Occipital lobe (tissue), 2 donors: ENCODE data around the gene PTTG1IP. TPM values are rescaled to one million over a fixed set of nuclear protein-coding genes. Genes with fewer than 3 reads are reported as not detected.

Experiments used
- DNase-seq: peaks from one replicate; lab custom pipeline; 2025; lab: John Stamatoyannopoulos, UW
- total RNA-seq: library from RNA; depleted of rRNA; stranded (reverse); fragments of >200 nt; gene quantifications from one replicate; pipeline ENCODE4 v1.2.3, GENCODE V29; 2014

Gene PTTG1IP
- total RNA-seq, 1 donor from 2014 or later = 82.4 TPM

DNA sequence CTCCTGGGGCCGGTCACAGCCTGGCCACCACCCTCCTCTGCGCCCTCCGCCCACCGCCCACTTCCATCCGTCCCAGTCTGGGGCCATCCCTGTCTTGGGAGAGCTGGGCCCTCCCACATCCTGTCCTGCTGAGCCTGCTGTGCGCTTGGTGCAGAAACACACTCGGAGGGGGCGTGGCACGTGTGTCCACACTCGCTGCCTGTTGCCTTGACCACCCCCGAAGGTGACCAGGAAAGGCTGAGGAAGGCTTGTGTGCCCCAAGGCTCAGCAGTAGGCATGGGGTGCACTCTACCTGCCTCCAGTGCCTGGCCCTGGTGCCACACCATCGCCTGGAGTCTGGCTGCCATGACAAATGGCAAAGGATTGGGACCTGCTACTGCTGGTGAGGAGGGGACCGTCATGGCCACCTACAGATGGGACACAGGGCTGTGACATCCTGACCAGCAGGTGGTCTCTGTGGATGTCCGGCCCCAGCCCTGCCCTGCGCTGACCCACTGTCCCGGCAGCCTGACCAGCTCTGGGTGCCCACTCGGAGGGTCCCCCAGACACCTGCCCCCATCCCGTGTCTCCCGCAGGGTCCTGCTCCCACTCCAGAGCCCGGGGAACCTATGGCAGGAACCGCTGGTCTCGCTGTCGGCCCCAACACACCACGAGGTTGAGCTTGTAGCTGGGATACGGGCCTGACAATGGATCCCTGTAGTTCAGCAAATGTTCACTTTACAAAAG lies 23.2 kb upstream of the PTTG1IP start:
- DNase-seq = no peak

DNA sequence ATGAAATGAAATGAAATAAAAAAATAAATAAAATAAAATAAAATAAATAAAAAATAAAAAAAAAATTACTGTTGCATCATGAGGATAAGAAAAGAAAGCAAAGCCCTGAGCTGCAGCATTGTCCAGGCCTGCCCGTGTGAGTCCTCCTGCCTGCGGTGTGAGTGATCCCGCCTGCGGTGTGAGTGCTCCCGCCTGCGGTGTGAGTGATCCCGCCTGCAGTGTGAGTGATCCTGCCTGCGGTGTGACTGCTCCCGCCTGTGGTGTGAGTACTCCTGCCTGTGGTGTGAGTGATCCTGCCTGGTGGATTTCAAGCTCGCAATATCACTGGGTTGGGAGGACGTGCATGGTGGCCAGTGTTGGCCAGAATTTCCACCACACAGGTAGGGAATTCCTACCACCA lies 22.4 kb upstream of the PTTG1IP start:
- DNase-seq = no peak

DNA sequence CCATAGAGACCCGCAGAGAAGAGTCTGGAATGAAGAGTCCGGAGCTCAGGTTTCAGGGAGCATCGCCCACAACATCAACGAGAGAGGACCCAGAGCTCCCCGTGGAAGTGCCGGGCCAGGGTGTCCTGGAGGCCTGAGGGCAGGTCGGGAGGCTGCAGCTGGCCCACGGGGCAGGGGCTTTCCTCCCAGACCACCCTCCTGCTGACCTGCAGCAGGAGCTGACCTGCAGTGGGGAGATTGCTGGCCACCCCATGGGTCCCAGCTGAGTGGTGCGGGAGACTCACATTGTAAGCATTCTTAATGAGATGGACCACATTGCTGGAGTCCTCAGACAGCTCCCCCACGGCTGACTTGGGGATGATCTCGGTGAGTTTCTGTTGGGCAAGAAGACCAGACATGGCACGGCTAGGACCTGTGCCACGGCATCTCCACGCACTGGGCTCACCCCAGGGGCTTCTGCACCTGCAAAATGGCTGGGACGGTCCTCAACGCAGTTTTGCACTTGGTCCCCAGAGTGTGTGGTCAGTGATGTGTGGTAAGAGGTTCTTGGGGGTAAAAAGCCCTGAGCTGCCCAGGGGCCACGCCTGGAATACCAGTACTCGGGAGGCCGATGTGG lies 21.3 kb upstream of the PTTG1IP start:
- DNase-seq = no peak

DNA sequence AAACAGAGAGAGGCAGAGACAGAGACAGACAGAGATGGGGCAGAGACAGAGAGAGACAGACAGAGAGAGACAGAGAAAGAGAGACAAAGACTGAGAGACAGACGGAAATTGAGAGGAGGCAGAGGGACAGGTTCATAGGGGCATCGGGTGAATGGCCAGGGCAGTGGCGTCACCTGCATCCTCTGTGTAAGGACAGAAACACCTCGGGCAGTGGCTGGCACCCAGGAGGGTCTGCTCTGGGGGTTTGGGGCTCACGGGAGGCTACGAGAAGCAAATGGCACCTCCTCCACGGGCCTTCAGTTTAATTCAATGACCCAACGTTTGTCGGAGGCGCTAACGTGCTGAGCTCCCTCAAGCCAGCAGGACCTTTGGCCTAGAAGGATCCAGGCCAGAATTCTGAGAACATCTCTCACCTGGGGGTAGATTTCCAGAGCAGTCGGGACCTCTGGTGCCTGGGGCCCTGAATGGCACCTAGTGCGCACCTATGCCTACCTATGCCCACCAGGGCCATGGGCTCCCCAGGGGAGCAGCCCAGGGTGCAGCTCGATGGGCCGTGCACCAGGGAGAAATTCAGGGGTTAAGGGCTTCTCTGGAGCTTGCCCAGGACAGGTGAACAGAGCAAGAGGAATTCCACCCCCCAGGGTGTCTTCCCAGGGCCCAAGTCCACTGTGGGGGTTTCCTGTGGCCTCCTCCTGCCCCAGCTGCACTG lies 20.6 kb upstream of the PTTG1IP start:
- DNase-seq = no peak

DNA sequence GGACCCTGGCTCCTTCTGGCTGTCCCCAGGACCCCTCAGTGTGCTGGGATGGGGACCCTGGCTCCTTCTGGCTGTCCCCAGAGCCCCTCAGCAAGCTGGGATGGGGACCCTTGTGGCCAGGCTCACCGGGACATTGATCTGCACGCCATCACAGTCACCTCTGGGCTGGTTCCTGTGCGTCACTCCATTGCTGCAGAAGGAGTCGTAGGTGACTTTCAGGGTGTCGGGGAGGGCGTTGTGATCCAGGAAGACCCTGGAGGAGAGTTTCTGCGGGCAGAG lies 19.7 kb upstream of the PTTG1IP start:
- DNase-seq = no peak

DNA sequence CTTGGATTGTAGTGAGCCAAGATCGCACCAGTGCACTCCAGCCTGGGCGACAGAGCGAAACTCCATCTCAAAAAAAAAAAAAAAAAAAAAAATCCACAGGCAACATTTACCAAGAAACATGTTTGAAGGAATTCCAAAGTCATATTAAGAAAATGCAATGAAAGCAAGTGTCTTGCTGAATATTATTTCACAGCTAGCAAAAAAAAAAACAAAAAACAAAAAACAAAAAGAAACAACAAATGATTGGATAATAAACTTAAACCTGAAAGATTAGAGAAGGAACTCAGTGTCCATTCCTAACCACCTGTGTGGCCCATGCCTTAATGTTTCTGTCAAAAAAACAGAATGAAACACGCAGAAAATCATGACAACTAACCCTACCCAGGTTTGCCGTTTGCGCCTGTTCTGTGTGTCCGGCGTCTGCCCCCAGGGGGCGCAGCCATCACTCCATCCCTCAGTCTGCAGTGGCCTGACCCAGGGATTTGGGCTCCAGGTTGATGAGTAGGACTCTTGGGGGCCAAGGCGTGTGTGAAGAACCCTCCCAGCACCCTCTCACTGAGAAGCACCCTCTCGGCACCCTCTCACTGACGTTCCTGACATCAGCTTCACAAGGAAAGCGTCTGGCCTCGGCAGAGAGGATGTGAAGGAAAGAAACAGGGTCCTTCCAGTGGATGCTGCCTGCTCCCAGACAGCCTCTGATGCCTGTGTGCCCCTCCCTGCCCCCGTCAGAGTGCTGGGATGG lies 19.2 kb upstream of the PTTG1IP start:
- DNase-seq = no peak

DNA sequence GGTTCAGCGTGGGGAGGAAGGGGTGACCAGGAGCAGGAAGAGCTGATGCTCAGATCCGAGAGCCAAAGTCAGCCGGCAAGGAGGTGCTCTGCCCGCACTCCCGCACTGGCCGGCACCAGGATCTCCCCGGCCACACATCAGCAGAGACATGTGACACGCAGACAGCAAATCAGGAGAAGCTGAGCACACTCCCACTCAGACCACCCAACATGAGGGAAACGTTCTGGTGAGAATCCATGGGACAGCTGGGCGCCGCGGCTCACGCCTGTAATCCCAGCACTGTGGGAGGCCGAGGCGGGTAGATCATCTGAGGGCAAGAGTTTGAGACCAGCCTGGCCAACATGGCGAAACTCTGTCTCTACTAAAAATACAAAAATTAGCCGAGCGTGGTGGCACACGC lies 18.6 kb upstream of the PTTG1IP start:
- no peak for DNase-seq

DNA sequence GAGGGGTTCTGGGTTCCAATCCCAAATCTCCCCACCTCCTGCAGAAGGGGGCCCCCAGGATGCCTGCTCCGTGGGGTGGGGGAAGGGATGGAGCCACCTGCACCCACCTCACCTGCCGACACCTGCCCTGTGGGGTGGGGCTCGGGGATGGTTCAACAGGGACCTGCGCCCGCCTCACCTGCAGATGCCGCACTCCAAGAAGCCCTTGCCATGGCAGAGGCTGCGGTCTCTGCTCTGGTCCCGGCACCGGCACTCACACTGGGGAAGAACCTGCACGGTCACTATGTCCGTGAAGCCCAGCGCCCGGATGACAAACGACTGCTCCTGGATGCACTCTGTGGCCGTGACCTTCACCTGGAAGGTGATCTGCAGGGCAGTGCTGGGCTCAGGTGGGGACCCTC lies 18.1 kb upstream of the PTTG1IP start:
- DNase-seq = no peak

DNA sequence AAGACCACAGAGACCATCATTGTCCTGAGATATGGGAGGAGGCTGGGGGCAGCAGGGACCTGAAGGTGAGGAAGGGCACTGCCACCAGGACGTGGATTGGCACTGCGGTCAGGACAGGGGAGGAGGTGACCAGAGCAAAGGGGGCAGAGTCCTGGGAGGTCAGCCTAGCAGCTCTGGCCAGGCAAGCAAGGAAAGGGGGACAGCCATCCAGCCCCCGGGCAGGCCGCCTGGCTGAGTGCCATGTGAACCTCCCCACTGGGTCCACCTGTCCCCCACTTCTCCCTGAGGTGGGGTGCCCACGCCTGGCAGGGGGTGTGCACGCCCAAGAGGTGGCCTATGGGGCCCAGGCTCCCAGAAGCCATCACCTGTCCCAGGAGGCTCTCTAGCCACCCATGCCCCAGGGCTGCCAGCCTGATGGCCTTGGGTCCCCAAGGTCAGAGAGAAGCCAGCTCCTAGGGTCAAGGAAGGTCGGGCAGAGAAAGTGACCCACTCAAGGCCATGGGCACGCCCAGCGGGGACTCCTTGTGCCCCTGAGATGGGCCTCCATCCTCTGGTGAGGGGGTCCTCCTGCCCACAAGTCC lies 17.6 kb upstream of the PTTG1IP start:
- no peak for DNase-seq

DNA sequence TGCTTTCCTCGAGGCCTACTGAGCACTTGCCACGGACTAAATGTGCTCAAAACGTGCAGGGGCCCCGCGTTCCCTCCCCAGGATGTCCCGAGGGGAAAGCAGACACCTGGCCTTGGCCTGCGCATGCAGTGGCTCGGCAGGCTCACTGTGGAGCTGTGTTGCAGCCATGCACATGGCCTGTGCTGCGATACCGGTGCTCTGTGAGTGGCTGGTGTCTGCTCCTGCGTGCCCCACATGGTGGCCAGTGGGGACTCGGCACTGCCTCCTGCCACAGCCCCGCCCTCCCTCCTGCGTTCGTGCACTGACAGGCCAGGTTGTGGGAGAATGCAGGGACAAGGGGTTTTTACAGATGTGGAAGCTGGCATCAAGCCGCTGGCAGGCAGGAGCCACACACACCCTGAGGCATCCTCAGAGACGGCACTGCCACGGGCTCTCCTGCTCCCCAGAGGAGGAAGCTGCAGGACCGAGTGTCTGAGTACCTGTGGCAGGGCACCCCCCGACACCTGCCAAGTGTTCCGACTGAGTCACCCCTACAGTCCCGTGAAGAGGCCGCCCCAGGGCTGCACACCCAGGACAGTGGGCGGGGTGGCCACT lies 16.9 kb upstream of the PTTG1IP start:
- DNase-seq = no peak

DNA sequence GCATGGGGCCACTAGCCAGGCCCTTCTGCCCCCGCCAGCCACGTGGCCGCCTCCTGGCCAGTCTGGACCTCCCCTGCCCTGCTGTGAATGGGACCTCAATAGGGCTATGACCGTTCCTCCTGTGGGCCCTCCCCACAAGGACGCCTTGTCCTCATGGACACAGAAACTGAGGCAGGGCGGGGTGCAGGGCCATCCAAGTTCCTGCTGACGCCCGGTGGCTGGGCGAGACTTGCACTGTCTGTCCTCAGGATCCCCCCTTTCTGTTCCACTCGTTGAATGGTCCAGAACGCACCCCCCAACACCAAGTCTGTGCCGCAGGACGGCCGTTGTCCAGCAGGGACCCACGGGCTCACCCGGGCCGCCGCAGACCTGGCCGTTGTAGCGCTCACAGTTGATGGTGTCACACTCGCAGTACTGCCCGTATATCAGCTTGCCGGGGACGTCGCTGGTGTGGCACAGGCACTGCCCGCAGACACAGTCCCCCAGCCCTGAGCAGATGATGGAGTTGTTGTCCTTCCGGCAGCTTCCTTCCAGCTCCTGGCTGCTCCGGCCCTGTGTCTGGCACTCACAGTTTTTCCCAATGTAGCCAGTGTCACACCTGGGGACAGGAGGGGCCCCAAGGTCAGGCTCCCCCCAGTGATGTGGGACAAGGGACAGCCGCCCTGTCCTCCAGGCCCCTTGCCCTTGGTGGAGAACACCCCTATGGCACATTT lies 16.3 kb upstream of the PTTG1IP start:
- DNase-seq = no peak

DNA sequence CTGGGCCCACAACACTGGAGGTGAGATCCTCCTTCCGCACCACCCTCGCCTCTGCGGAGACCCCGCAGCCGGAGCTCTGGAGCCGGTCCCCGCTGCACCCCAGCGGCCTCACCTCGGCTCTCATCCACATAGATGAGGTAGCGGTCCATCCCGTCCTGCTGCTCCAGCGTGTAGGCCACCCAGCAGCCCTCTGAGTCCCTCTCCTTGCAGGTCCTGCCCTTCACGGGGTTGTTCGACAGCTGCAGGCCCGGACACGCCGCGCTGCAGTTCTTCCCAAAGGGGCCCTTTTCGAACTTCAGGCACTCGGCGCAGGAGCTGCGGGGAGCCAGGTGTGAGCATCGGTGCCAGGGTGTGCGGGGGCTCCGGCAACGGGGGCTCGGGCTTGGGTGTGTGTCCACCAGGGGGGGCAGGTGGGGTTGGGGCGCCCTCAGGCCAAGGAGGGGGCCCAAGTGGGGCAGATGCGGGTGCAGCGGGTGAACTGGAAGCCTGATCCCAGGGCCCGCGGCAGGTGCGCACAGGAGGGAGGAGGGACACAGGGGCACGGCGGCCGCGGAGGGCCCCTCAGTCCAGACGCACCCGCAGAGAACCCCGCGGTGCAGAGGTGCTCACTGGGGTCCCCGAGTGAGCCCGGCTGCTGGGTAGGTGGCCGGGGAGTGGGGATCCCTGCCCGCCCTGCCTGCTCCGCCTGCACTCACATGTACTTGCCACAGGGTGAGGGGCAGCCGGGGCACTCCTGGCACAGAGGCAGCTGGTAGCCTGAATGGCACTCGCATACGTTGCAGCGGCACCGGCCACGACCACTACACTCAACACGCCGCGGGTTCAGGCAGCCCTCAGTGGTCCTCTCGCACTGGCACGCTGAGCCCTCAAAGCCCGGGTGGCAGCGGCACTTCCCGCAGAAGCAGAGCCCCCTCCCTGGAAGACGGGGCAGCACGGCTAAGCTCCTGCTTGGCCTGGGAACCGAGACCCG lies 15.4 kb upstream of the PTTG1IP start:
- DNase-seq = no peak

DNA sequence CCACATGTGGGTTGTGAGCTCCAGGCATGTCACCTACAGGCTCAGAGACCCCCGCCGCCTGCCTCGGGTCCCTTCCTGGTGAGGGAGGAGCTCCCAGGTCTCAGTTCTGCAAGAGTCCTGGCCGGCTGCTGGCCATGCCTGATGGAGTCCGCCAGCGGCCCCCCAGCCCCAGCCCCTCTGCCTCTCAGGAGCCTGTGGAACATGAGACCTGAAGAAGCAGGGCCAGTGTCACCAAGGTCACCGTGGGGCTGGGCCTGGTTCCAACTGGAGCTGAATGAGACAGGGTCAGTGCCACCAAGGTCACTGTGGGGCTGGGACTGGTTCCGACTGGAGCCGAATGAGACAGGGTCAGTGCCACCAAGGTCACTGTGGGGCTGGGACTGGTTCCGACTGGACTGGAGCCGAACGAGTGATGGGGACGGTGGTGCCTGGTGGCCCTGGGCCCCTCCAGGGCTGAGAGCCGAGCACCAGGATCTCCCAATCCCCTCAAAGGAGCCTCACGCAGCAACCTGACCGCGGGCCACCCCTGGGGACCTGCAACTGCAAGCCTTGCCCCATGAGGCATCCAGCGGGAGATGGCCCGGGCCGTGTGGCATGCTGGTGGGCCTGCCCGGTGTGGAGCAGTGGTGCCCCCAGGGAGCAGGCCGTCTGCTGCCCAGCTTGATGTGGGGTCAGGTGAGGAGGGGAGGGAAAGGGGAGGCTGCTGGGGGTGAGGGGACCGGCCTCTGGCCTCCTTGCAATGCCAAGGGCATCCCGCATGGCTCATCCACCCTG lies 14.5 kb upstream of the PTTG1IP start:
- DNase-seq = no peak

DNA sequence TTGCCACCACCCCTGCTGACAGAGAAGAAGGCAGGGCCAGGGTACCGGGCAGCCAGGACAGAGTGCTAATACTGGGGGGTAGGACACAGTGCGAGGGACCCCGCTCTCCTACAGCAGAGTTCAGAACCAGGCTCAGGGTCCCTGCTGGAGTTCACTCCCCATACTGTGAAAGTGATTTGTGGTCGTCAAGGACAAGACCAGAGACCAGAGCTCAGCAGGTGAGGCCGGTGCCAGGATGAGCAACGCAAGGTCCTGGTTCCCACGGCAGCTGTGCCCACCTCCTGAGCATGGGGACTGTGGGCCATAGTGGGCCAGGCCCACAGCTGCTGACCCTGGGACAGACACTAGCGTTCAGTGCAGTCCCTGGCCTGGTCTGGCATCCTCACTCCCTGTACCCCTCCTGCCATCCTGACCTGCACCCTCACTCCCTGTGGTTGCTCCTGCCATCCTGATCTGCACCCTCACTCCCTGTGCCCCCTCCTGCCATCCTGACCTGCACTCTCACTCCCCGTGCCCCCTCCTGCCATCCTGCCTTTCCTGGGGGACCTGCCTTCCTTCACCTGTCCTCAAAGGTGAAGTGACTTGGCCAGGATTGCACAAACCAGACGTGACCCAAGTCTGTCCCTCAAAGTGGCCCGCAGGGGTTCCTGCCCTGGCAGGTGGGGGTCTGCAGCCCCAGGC lies 13.8 kb upstream of the PTTG1IP start:
- DNase-seq = no peak

DNA sequence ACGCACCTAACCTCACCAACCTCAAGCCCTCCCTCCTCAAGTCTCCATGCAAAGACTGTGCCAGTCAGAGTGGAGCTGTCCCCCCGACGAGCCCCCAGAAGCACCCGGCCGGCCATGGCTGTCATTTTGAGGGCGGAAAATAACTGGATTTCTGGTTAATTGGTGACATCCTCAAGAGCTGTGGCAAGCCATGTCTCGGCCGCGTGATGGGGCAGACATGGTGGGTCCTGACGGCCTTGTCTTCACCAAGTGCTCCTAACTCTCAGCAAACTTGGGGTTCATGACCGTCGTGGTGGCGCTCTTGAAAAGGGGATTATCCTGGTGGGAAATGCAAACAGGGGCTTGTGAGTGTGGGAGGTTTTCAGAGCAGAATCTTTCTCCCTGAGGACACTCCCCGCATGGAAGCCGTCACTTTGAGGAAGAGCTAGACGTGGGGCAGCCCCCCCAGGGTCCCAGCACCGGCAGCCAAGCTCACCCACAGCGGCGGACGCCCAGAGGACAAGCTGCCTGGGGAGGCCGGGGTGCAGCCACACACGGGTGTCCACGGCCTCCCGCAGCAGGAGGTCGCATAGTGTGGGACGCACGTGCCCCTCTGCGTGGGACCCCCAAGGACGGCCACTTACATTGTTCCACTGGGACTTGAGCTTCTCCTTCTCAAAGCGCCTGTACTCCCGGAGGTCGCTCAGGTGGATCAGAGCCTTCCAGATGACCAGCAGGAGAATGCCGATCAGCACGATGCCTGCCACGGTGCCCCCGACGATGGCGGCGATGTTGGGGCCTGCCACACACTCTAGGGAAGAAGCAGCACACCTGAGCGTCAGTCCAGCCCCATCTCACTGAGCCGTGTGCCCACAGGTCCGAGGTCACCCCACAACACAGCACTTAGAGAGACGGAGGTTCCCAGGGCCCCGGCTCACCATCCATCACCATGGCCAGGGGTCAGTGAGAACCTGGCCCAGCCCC lies 12.9 kb upstream of the PTTG1IP start:
- no peak for DNase-seq

DNA sequence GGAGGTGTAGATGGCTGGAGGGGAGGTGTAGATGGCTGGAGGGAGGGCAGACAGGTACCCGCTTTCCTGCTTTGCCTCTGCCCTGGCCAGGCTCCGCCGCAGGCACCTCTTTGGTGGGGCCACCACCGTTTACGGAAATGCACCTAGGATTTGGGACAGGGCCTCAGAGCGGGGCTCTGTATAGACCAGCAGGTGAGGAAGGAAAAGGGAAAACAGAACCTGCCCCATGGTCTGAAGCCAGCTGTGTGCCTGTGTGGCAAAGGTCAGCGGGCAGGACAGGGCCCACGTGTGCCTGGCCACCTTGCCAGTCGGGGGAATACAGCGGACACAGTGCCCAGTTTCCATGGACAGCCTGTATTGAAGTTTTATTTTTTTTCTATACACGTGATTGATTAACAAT lies 12.1 kb upstream of the PTTG1IP start:
- DNase-seq = no peak

DNA sequence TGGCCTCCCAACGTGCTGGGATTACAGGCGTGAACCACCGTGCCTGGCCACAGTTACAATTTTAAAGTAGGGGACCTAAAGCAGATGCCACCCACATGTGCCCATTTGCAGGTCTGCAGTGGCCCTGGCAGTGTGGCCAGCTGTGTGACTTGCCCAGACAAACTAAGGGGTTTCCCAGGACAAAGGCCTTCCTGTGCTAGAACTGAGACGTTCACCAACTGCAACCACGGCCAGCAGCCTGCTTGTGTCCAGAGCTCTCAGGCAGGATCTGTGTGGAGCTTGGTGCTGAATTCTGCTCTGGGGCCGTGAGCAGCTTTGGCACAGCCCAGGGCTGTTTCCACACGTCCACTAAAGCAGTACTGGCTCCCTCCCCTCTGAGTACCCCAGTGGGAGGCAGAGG lies 10.6 kb upstream of the PTTG1IP start:
- no peak for DNase-seq
